ENCODE data around the gene CYP4F12. TPM values are rescaled to one million over a fixed set of nuclear protein-coding genes. Genes with fewer than 3 reads are reported as not detected.

Gene CYP4F12
- total RNA-seq, 2 experiments from 2014 or later: 0.09 TPM; not detected in 1

GRCh38 chr19:15640294-15640903 lies 32.5 kb upstream of the CYP4F12 start, which contains the start of gene CYP4F3:
TSS of gene CYP4F3 (plus strand) at chr19:15640897. CDS start at chr19:15641416, 519 bp downstream.
- H2AFZ ChIP-seq (ENCODE audit: low read length): no peak within 1 kb of the TSS
- no peaks in the 10 kb centered on the region for H3K9me3 ChIP-seq (ENCODE audit: low read length)
- TF ChIP-seq EZH2phosphoT487 (IDR thresholded peaks at IDR 0.05; ENCODE audit: borderline replicate concordance, low read depth, low read length) (no peak), CTCF (conservative IDR thresholded peaks at IDR 0.05; ENCODE audit: low read length) (no peak)
- H3K27ac ChIP-seq (ENCODE audit: low read depth, low read length, poor library complexity, severe bottlenecking): no peak within 1 kb of the TSS
- H3K4me3 ChIP-seq (ENCODE audit: low read depth, low read length, poor library complexity, severe bottlenecking): no peak within 1 kb of the TSS
- no peaks in the 10 kb centered on the region for H3K4me1 ChIP-seq (ENCODE audit: insufficient read depth, low read length, poor library complexity, severe bottlenecking)
- no peaks in the 10 kb centered on the region for H3K79me2 ChIP-seq (ENCODE audit: insufficient read depth, low read depth, low read length)
- H3K36me3 ChIP-seq (ENCODE audit: insufficient read depth, low read length): no peaks in the 10 kb centered on the region
- no peak for DNase-seq (ENCODE audit: low spot score)
- POLR2A ChIA-PET: no interaction called here
- BruUV-seq (replicated peaks): no TSS peak
- intact Hi-C loops (cut with micrococcal nuclease; ENCODE audit: unreplicated experiment): no loop called here
- no peaks in the 10 kb centered on the region for H3K9me2 ChIP-seq (ENCODE audit: insufficient read depth, low read length)
- H4K20me1 ChIP-seq (ENCODE audit: insufficient read depth, low read length): no peaks in the 10 kb centered on the region
- no peak within 1 kb of the TSS for H3K4me2 ChIP-seq (ENCODE audit: low read length)
- CTCF ChIA-PET (ENCODE audit: unreplicated experiment): no interaction called here

- no peak for DNase-seq (ENCODE audit: low spot score)
- Histone ChIP-seq H3K79me2 (ENCODE audit: insufficient read depth, low read depth, low read length) (no peaks in the 10 kb centered on the region), H3K27ac (ENCODE audit: low read depth, low read length, poor library complexity, severe bottlenecking) (no peak overlapping the region), H2AFZ (ENCODE audit: low read length) (no peak overlapping the region), H3K36me3 (ENCODE audit: insufficient read depth, low read length) (no peaks in the 10 kb centered on the region), H3K4me3 (ENCODE audit: low read depth, low read length, poor library complexity, severe bottlenecking) (no peak overlapping the region), H3K4me1 (ENCODE audit: insufficient read depth, low read length, poor library complexity, severe bottlenecking) (no peaks in the 10 kb centered on the region), H4K20me1 (ENCODE audit: insufficient read depth, low read length) (no peaks in the 10 kb centered on the region), H3K9me2 (ENCODE audit: insufficient read depth, low read length) (no peaks in the 10 kb centered on the region), H3K4me2 (ENCODE audit: low read length) (no peak overlapping the region), H3K9me3 (ENCODE audit: low read length) (no peaks in the 10 kb centered on the region)
- TF ChIP-seq CTCF (conservative IDR thresholded peaks at IDR 0.05; ENCODE audit: low read length) (no peak), EZH2phosphoT487 (IDR thresholded peaks at IDR 0.05; ENCODE audit: borderline replicate concordance, low read depth, low read length) (no peak)
- no TSS peak for BruUV-seq (replicated peaks)
- intact Hi-C loops (cut with micrococcal nuclease; ENCODE audit: unreplicated experiment): no loop called here
- CTCF ChIA-PET (ENCODE audit: unreplicated experiment): no interaction called here
- POLR2A ChIA-PET: no interaction called here
Observed at GRCh38 chr19:15640904-15641597, 31.8 kb upstream of the CYP4F12 start.

- no peaks in the 10 kb centered on the region for H3K9me3 ChIP-seq (ENCODE audit: low read length)
- no TSS peak for BruUV-seq (replicated peaks)
- no peak overlapping the region for H3K27ac ChIP-seq (ENCODE audit: low read depth, low read length, poor library complexity, severe bottlenecking)
- H2AFZ ChIP-seq (ENCODE audit: low read length): no peak overlapping the region
- no peak overlapping the region for H3K4me2 ChIP-seq (ENCODE audit: low read length)
- DNase-seq (ENCODE audit: low spot score): no peak
- H3K9me2 ChIP-seq (ENCODE audit: insufficient read depth, low read length): no peaks in the 10 kb centered on the region
- H4K20me1 ChIP-seq (ENCODE audit: insufficient read depth, low read length): no peaks in the 10 kb centered on the region
- no peaks in the 10 kb centered on the region for H3K36me3 ChIP-seq (ENCODE audit: insufficient read depth, low read length)
- ChIA-PET CTCF (ENCODE audit: unreplicated experiment) (no interaction called here), POLR2A (no interaction called here)
- intact Hi-C loops (cut with micrococcal nuclease; ENCODE audit: unreplicated experiment): no loop called here
- TF ChIP-seq CTCF (conservative IDR thresholded peaks at IDR 0.05; ENCODE audit: low read length): no peak
- no peak for TF ChIP-seq EZH2phosphoT487 (IDR thresholded peaks at IDR 0.05; ENCODE audit: borderline replicate concordance, low read depth, low read length)
- no peaks in the 10 kb centered on the region for H3K79me2 ChIP-seq (ENCODE audit: insufficient read depth, low read depth, low read length)
- no peak overlapping the region for H3K4me3 ChIP-seq (ENCODE audit: low read depth, low read length, poor library complexity, severe bottlenecking)
- H3K4me1 ChIP-seq (ENCODE audit: insufficient read depth, low read length, poor library complexity, severe bottlenecking): no peaks in the 10 kb centered on the region
Observed at GRCh38 chr19:15641901-15642491, 30.9 kb upstream of the CYP4F12 start.
